Left renal cortex interstitium (tissue), 4 donors: ENCODE data around the gene ABRAXAS1. TPM values are rescaled to one million over a fixed set of nuclear protein-coding genes. Genes with fewer than 3 reads are reported as not detected.

Experiments used
- DNase-seq, 4 donors: peaks; one replicate each; pipeline ENCODE4 v3.0.0-alpha.2; 2013; ENCODE audit warnings: low read depth in 4 of 4, low spot score in 2 of 4, missing footprints in 1 of 4
- polyA plus RNA-seq, 4 donors: library from polyadenylated mRNA; unstranded; fragments of 120-200 nt; gene quantifications; one replicate each; pipeline ENCODE4 v1.2.1, GENCODE V29; 2013; ENCODE audit not compliant: insufficient read length in 4 of 4

The ABRAXAS1 gene
- polyA plus RNA-seq, 4 donors, result 22.1 to 32.0 (median 25.6) TPM

GRCh38 chr4:83455281-83456183 lies 29.4 kb downstream of the ABRAXAS1 start, which contains the start of the genes HELQ and MRPS18C:
TSS of gene HELQ (minus strand) at chr4:83455823. CDS start at chr4:83455693, 130 bp downstream.
TSS of gene MRPS18C (plus strand) at chr4:83456058. CDS start at chr4:83456078, 20 bp downstream.
- peak; percentile 94 to 100 (median 96) for DNase-seq

- peak in 2 of 4 donors; percentile 8 to 10 for DNase-seq
Measured at GRCh38 chr4:83454686-83455085, 30.2 kb downstream of the ABRAXAS1 start.

- no peak for DNase-seq
Measured at GRCh38 chr4:83449009-83449408, 35.9 kb downstream of the ABRAXAS1 start.

- no peak for DNase-seq
Measured at GRCh38 chr4:83440899-83441298, 44.0 kb downstream of the ABRAXAS1 start.

- DNase-seq, result no peak
Measured at GRCh38 chr4:83440148-83440814, 44.6 kb downstream of the ABRAXAS1 start.

GRCh38 chr4:83438719-83439118 lies 46.2 kb downstream of the ABRAXAS1 start:
- no peak for DNase-seq

- no peak for DNase-seq
Measured at GRCh38 chr4:83436680-83437079, 48.2 kb downstream of the ABRAXAS1 start.

GRCh38 chr4:83431200-83431599 lies 53.7 kb downstream of the ABRAXAS1 start:
- DNase-seq, result no peak

- no peak for DNase-seq
Measured at GRCh38 chr4:83418211-83418610, 66.7 kb downstream of the ABRAXAS1 start.

GRCh38 chr4:83417566-83417965 lies 67.3 kb downstream of the ABRAXAS1 start:
- DNase-seq, result no peak

- no peak for DNase-seq
Measured at GRCh38 chr4:83413676-83414075, 71.2 kb downstream of the ABRAXAS1 start.

Other genes with a start within 250 kb of the ABRAXAS1 start
- 10 to 100 TPM; 14.7 to 16.6 (median 16.4) TPM for gene COQ2, start 200.3 kb downstream of the ABRAXAS1 start, polyA plus RNA-seq
- gene HPSE, start 150.3 kb downstream of the ABRAXAS1 start, polyA plus RNA-seq, result 1 to 10 TPM in 2 of 4 donors, under 1 TPM in 2; 0.70 to 1.7 (median 1.00) TPM
- gene HELQ, start 29.3 kb downstream of the ABRAXAS1 start, polyA plus RNA-seq, result 10 to 100 TPM; 16.5 to 18.2 (median 17.5) TPM
- 10 to 100 TPM; 55.8 to 80.1 (median 68.2) TPM for gene MRPS18C, start 29.0 kb downstream of the ABRAXAS1 start, polyA plus RNA-seq
- 10 to 100 TPM; 16.6 to 26.7 (median 18.3) TPM for gene GPAT3, start 51.0 kb upstream of the ABRAXAS1 start, polyA plus RNA-seq